Measurements from ENCODE around the gene SLC30A1. TPM values are rescaled to one million over a fixed set of nuclear protein-coding genes. Genes with fewer than 3 reads are reported as not detected.

SLC30A1 gene
- total RNA-seq, 1 experiment from 2014 or later, result 9.7 TPM

DNA sequence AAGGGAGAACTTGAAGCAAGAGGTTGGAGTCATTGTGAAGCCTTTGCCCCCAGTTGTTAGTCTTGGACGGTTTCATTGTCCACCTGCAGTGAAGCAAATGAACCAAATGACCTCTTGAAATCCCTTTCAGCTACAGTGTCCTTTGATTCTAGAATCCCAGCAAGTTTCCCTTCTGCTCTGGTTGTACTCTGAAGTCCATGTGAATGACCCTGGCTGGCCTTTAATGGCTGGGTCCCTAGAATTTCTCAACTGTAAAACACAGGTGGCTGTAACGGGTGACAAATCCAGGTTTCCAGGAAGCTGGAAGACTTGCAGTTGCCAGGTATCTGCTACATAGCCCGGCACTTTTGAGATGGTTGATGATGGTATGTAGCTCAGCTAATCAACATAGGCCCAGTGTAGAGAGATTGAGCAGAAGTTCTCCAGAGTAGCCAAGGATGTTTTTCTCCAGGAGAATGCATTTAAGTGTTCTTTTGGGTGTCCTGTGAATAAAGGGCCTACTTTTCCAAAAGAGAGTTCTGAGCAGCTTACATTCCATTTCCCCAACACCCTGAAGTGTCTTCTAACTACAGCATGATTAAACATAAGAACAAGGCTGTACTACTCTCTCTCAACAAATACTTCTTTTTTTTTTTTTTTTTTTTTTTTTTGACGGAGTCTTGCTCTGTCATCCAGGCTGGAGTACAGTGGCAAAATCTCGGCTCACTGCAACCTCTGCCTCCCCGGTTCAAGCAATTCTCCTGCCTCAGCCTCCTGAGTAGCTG is 17.6 kb upstream of the SLC30A1 start:
- H2AFZ ChIP-seq (ENCODE audit: low read depth, low read length, poor library complexity, severe bottlenecking), result no peak overlapping the region
- H3K27me3 ChIP-seq (ENCODE audit: insufficient read depth, low read length), result no peaks in the 10 kb centered on the region
- TF ChIP-seq, protein P1, sequence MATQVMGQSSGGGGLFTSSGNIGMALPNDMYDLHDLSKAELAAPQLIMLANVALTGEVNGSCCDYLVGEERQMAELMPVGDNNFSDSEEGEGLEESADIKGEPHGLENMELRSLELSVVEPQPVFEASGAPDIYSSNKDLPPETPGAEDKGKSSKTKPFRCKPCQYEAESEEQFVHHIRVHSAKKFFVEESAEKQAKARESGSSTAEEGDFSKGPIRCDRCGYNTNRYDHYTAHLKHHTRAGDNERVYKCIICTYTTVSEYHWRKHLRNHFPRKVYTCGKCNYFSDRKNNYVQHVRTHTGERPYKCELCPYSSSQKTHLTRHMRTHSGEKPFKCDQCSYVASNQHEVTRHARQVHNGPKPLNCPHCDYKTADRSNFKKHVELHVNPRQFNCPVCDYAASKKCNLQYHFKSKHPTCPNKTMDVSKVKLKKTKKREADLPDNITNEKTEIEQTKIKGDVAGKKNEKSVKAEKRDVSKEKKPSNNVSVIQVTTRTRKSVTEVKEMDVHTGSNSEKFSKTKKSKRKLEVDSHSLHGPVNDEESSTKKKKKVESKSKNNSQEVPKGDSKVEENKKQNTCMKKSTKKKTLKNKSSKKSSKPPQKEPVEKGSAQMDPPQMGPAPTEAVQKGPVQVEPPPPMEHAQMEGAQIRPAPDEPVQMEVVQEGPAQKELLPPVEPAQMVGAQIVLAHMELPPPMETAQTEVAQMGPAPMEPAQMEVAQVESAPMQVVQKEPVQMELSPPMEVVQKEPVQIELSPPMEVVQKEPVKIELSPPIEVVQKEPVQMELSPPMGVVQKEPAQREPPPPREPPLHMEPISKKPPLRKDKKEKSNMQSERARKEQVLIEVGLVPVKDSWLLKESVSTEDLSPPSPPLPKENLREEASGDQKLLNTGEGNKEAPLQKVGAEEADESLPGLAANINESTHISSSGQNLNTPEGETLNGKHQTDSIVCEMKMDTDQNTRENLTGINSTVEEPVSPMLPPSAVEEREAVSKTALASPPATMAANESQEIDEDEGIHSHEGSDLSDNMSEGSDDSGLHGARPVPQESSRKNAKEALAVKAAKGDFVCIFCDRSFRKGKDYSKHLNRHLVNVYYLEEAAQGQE (IDR thresholded peaks at IDR 0.05; ENCODE audit: low read depth), result no peak
- no peak for TF ChIP-seq YY1 (IDR thresholded peaks at IDR 0.05; ENCODE audit: extremely low read depth, insufficient replicate concordance, low read depth, low read length)
- TF ChIP-seq, protein P2, sequence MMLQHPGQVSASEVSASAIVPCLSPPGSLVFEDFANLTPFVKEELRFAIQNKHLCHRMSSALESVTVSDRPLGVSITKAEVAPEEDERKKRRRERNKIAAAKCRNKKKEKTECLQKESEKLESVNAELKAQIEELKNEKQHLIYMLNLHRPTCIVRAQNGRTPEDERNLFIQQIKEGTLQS (IDR thresholded peaks at IDR 0.05), result no peak
- no peak for TF ChIP-seq JUND (IDR thresholded peaks at IDR 0.05)
- TF ChIP-seq, protein P3, sequence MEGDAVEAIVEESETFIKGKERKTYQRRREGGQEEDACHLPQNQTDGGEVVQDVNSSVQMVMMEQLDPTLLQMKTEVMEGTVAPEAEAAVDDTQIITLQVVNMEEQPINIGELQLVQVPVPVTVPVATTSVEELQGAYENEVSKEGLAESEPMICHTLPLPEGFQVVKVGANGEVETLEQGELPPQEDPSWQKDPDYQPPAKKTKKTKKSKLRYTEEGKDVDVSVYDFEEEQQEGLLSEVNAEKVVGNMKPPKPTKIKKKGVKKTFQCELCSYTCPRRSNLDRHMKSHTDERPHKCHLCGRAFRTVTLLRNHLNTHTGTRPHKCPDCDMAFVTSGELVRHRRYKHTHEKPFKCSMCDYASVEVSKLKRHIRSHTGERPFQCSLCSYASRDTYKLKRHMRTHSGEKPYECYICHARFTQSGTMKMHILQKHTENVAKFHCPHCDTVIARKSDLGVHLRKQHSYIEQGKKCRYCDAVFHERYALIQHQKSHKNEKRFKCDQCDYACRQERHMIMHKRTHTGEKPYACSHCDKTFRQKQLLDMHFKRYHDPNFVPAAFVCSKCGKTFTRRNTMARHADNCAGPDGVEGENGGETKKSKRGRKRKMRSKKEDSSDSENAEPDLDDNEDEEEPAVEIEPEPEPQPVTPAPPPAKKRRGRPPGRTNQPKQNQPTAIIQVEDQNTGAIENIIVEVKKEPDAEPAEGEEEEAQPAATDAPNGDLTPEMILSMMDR (IDR thresholded peaks at IDR 0.05 in 2 of 3, conservative IDR thresholded peaks at IDR 0.05 in 1 of 3; ENCODE audit: borderline replicate concordance in 1 of 3, insufficient read depth in 1 of 3, low read depth in 2 of 3, low read length in 2 of 3), result no peak
- TF ChIP-seq POLR2AphosphoS5 (IDR thresholded peaks at IDR 0.05; ENCODE audit: low read depth, low read length), result no peak
- TF ChIP-seq, protein P4, sequence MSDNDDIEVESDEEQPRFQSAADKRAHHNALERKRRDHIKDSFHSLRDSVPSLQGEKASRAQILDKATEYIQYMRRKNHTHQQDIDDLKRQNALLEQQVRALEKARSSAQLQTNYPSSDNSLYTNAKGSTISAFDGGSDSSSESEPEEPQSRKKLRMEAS (IDR thresholded peaks at IDR 0.05), result no peak
- no peak for TF ChIP-seq EZH2 (IDR thresholded peaks at IDR 0.05)
- no TSS peak for BruUV-seq (replicated peaks)
- no peak overlapping the region for H3K4me3 ChIP-seq (replicated peaks in 1 of 2; ENCODE audit: low read depth in 1 of 2, low read length in 2 of 2)
- H3K9ac ChIP-seq (ENCODE audit: low read length), result no peak overlapping the region
- intact Hi-C loops (cut with micrococcal nuclease), result no loop called here
- ChIA-PET RAD21 (ENCODE audit: low non-redundant PET in 1 of 2, low total read pairs in 2 of 2, uncharacterized antibody in 2 of 2, unreplicated experiment in 2 of 2) (no interaction called here), POLR2A (no interaction called here), CTCF (no interaction called here)
- ATAC-seq (no peak), DNase-seq (ENCODE audit: low read depth, low spot score) (no peak)
- no peaks in the 10 kb centered on the region for H3K9me3 ChIP-seq (ENCODE audit: control insufficient read depth in 1 of 2, insufficient read depth in 1 of 2, low read depth in 1 of 2, low read length in 2 of 2)
- no peaks in the 10 kb centered on the region for H3K79me2 ChIP-seq (ENCODE audit: insufficient read depth, low read length)
- H4K20me1 ChIP-seq (ENCODE audit: insufficient read depth), result no peaks in the 10 kb centered on the region
- H3K27ac ChIP-seq (ENCODE audit: low read depth, low read length), result no peak overlapping the region
- no peaks in the 10 kb centered on the region for H3K36me3 ChIP-seq (ENCODE audit: control insufficient read depth in 1 of 2, insufficient read depth in 2 of 2, low read length in 2 of 2)
- no peak overlapping the region for H3K4me2 ChIP-seq (ENCODE audit: low read length)
- no peaks in the 10 kb centered on the region for H3K9me2 ChIP-seq (ENCODE audit: insufficient read depth)
- peaks cover 9 to 13% of the 10 kb centered on the region in 2 experiments; a peak in 3 of 4 replicates for H3K4me1 ChIP-seq (ENCODE audit: control insufficient read depth in 1 of 2, insufficient read depth in 2 of 2, low read length in 2 of 2)

All from HCT116 (cell line).